Measurements from ENCODE around the gene SERHL2. TPM values are rescaled to one million over a fixed set of nuclear protein-coding genes. Genes with fewer than 3 reads are reported as not detected.
"Not testable (repeated sequence)": the region's sequence is repeated elsewhere in the genome, so short reads cannot be mapped to it uniquely, and the experiment has no call there.

SERHL2 gene
- total and polyA plus RNA-seq, 2 experiments from 2014 or later: 4.8 to 5.0 TPM

DNA sequence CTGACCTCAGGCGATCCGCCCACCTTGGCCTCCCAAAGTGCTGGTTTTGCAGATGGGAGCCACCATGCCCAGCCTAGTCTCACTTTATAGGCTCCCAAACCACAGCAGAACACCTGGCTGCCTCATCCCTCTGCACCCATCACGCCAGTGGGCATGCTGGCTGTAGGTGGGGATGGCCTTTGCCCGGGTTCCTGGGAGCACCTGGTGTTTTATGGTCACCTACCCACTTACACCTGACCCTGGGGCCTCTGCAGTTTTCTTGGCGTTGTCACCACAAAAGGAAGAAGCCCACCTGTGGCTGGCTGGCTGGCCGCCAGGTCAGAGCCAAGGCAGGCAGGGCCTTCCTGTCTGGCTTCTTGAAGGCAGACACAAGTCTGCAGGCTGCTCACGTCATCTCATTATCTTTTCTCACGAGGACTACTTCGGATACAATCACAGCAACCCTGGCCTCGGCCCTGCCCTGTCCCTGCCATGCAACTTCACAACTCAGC lies 42.3 kb upstream of the SERHL2 start:
- no peak for DNase-seq
- H4K20me1 ChIP-seq (ENCODE audit: insufficient read depth): no peaks in the 10 kb centered on the region
- H3K4me3 ChIP-seq: no peak overlapping the region
- H3K27me3 ChIP-seq (replicated peaks; ENCODE audit: insufficient read depth): no peaks in the 10 kb centered on the region
- no peaks in the 10 kb centered on the region for H3K9me2 ChIP-seq (ENCODE audit: insufficient read depth)
- H3K9me3 ChIP-seq (ENCODE audit: low read depth): no peaks in the 10 kb centered on the region
- TF ChIP-seq EZH2 (IDR thresholded peaks at IDR 0.05; ENCODE audit: insufficient read depth, poor library complexity, severe bottlenecking): no peak
- TF ChIP-seq EZH2phosphoT487 (IDR thresholded peaks at IDR 0.05; ENCODE audit: insufficient read depth, low read depth): no peak
- peaks cover 7% of the 10 kb centered on the region for H3K79me2 ChIP-seq (ENCODE audit: insufficient read depth)
- H3F3A ChIP-seq (ENCODE audit: insufficient read depth): no peaks in the 10 kb centered on the region
- no peak overlapping the region for H3K27ac ChIP-seq
- no peak overlapping the region for H3K9ac ChIP-seq
- H2AFZ ChIP-seq: no peak overlapping the region
- no peaks in the 10 kb centered on the region for H3K4me1 ChIP-seq (ENCODE audit: insufficient read depth)
- H3K36me3 ChIP-seq (ENCODE audit: low read depth): no peaks in the 10 kb centered on the region; the same call in 1 of the 2 replicates
- no peak overlapping the region for H3K4me2 ChIP-seq (ENCODE audit: unreplicated experiment)
- 87 to 89% methylated on average over 10 of the region's 10 CpGs for WGBS, 2 experiments (ENCODE audit: low coverage in 1 of 2, low lambda C conversion rate in 2 of 2, missing lambda C conversion rate in 2 of 2)
- in situ Hi-C loops (cut with MboI): no loop called here

DNA sequence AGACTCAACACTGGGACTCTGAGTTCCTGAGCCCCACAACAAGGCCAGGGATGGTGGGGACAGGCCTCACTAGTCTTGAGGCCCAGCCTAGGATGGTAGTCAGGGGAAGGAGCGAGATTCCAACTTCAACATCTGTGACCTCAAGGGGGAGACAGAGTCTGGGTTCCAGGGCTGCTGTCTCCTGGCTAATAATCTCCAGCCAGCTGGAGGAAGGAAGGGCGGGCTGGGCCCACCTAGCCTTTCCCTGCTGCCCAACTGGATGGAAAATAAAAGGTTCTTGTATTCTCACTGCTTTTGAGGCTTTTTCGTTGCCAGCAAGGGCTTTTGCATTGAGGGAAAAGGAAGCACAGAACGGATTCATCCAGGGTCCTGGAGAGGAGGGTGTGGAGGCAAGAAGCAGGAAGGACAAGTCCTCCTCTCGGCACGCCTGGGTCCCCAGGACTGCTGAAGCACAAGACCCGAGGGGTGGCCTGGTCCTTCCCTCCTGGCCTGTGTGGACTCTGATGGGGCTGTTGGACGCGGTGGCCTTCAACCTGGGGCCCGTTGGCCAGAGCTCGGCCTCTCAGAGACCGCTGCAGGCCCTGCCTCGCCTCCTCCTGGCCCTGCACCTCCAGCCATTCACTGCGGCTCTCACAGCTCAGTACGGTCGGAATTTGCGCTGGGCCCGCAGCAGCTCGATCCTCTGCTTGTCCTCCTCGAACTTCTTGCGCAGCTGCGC lies 41.3 kb upstream of the SERHL2 start:
- H3K4me3 ChIP-seq; H2AFZ ChIP-seq; H3K9me3 ChIP-seq (ENCODE audit: low read depth); H3K9ac ChIP-seq; H3K4me2 ChIP-seq (ENCODE audit: unreplicated experiment); H4K20me1 ChIP-seq (ENCODE audit: insufficient read depth); H3K27me3 ChIP-seq (replicated peaks; ENCODE audit: insufficient read depth); H3K4me1 ChIP-seq (ENCODE audit: insufficient read depth); H3K27ac ChIP-seq; H3K36me3 ChIP-seq (ENCODE audit: low read depth); H3F3A ChIP-seq (ENCODE audit: insufficient read depth); in situ Hi-C loops (cut with MboI); H3K9me2 ChIP-seq (ENCODE audit: insufficient read depth): not testable (repeated sequence)
- peak; percentile 37 for DNase-seq
- WGBS, 2 experiments (ENCODE audit: low coverage in 1 of 2, low lambda C conversion rate in 2 of 2, missing lambda C conversion rate in 2 of 2): 88% methylated on average over 20 to 22 of the region's 22 CpGs
- peaks cover 16% of the 10 kb centered on the region for H3K79me2 ChIP-seq (ENCODE audit: insufficient read depth)

DNA sequence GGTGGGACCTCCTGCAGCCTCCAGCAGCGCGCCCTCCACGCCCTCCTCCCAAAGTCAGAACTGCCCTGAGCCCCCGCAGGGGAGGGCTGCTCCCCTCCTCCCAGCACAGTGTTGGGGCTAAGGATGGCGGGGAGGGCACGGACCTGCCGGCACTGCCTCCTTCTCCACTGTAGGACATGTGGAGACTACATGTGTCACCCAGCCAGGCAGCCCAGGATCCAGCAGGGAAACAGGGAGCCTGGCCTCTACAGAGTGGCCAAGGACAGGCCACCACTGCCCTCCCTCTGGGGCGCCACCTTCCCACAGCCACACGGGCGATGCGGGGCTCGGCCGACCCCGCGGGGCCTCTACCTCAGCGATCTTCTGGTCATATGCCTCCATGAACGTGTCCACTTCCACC lies 39.4 kb upstream of the SERHL2 start:
- H3K27ac ChIP-seq; H4K20me1 ChIP-seq (ENCODE audit: insufficient read depth); DNase-seq; H3K9me2 ChIP-seq (ENCODE audit: insufficient read depth); H2AFZ ChIP-seq; H3K4me2 ChIP-seq (ENCODE audit: unreplicated experiment); H3K27me3 ChIP-seq (replicated peaks; ENCODE audit: insufficient read depth); H3K4me1 ChIP-seq (ENCODE audit: insufficient read depth); H3K36me3 ChIP-seq (ENCODE audit: low read depth); H3K4me3 ChIP-seq; H3F3A ChIP-seq (ENCODE audit: insufficient read depth); in situ Hi-C loops (cut with MboI); H3K9ac ChIP-seq; H3K9me3 ChIP-seq (ENCODE audit: low read depth): not testable (repeated sequence)
- WGBS, 2 experiments (ENCODE audit: low coverage in 1 of 2, low lambda C conversion rate in 2 of 2, missing lambda C conversion rate in 2 of 2): 90 to 92% methylated on average over 14 to 17 of the region's 17 CpGs
- peaks cover 34% of the 10 kb centered on the region for H3K79me2 ChIP-seq (ENCODE audit: insufficient read depth)

DNA sequence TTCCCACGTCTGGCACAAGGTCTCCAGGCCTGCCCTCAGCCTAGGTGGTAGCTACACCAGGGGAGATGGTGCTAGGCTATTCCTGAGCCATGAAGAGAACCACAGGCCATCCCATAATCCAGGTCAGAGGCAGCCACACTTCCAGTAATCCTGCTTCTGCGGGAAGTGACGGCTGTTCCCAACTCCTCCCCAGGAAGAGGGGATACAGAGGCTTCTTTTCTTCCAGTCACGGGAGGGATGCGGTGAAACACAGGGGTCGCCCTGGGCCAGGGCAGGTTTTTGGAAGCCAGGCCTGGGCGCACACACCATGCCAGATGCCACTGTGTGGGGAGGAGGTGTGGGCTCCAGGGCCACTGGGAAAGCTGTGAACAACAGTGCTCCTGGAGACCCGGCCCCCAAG lies 38.5 kb upstream of the SERHL2 start:
- H3K9me3 ChIP-seq (ENCODE audit: low read depth); H3K4me2 ChIP-seq (ENCODE audit: unreplicated experiment); H3K4me3 ChIP-seq; DNase-seq; H4K20me1 ChIP-seq (ENCODE audit: insufficient read depth); H3K27me3 ChIP-seq (replicated peaks; ENCODE audit: insufficient read depth); H3F3A ChIP-seq (ENCODE audit: insufficient read depth); H2AFZ ChIP-seq; H3K9me2 ChIP-seq (ENCODE audit: insufficient read depth); H3K27ac ChIP-seq; H3K9ac ChIP-seq; in situ Hi-C loops (cut with MboI); H3K4me1 ChIP-seq (ENCODE audit: insufficient read depth); H3K36me3 ChIP-seq (ENCODE audit: low read depth): not testable (repeated sequence)
- WGBS, 2 experiments (ENCODE audit: low coverage in 1 of 2, low lambda C conversion rate in 2 of 2, missing lambda C conversion rate in 2 of 2): 97 to 98% methylated on average over 7 to 8 of the region's 8 CpGs
- peaks cover 42% of the 10 kb centered on the region for H3K79me2 ChIP-seq (ENCODE audit: insufficient read depth)

DNA sequence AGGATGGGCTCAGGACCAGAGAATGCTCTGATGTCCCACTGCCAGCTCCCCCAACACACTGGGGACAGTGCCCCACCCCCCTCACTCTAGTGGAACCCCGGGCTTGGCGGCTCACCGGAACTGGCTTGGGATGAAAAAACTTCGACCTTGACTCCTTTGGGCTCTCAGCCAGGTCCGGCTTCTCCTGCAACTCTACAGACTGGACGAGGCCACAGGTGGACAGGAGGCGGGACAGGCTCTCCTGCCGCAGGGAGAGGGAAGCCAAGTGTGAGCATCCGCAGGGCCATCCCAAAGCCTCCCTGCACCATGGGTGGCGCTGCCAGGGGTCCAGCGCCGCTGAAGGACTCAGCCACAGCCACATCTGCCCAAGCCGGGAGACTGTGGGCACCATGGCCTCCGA lies 37.9 kb upstream of the SERHL2 start:
- peaks cover 42% of the 10 kb centered on the region for H3K79me2 ChIP-seq (ENCODE audit: insufficient read depth)
- H3K27me3 ChIP-seq (replicated peaks; ENCODE audit: insufficient read depth): no peaks in the 10 kb centered on the region
- H4K20me1 ChIP-seq (ENCODE audit: insufficient read depth): no peaks in the 10 kb centered on the region
- H3K27ac ChIP-seq: no peak overlapping the region
- no peaks in the 10 kb centered on the region for H3F3A ChIP-seq (ENCODE audit: insufficient read depth)
- WGBS, 2 experiments (ENCODE audit: low coverage in 1 of 2, low lambda C conversion rate in 2 of 2, missing lambda C conversion rate in 2 of 2): 93 to 96% methylated on average over 14 of the region's 14 CpGs
- peaks cover 6% of the 10 kb centered on the region for H3K4me1 ChIP-seq (ENCODE audit: insufficient read depth)
- peaks cover 3% of the 10 kb centered on the region; the same call in 1 of the 2 replicates for H3K36me3 ChIP-seq (ENCODE audit: low read depth)
- no peak overlapping the region for H2AFZ ChIP-seq
- H3K4me2 ChIP-seq (ENCODE audit: unreplicated experiment): no peak overlapping the region
- in situ Hi-C loops (cut with MboI): no loop called here
- no peak for TF ChIP-seq EZH2 (IDR thresholded peaks at IDR 0.05; ENCODE audit: insufficient read depth, poor library complexity, severe bottlenecking)
- no peak for TF ChIP-seq EZH2phosphoT487 (IDR thresholded peaks at IDR 0.05; ENCODE audit: insufficient read depth, low read depth)
- no peak for DNase-seq
- no peaks in the 10 kb centered on the region for H3K9me3 ChIP-seq (ENCODE audit: low read depth)
- H3K9me2 ChIP-seq (ENCODE audit: insufficient read depth): no peaks in the 10 kb centered on the region
- no peak overlapping the region for H3K4me3 ChIP-seq
- no peak overlapping the region for H3K9ac ChIP-seq

DNA sequence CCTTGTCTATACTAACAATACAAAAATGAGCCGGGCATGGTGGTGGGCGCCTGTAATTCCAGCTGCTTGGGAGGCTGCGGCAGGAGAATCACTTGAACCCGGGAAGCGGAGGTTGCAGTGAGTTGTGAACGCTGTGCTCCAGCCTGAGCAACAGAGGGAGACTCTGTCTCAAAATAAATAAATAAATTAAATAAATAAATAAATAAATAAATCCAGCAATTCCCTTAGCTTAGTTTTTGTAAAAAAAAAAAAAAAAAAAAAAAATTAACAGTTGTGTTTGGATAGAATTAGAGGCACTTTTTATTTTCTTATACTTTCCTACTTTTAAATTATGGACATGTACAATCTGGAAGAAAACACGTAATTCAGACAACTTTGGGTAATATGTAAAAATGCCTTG lies 36.7 kb upstream of the SERHL2 start:
- H3K27me3 ChIP-seq (replicated peaks; ENCODE audit: insufficient read depth); H3F3A ChIP-seq (ENCODE audit: insufficient read depth); H4K20me1 ChIP-seq (ENCODE audit: insufficient read depth); H3K4me1 ChIP-seq (ENCODE audit: insufficient read depth); H3K9me3 ChIP-seq (ENCODE audit: low read depth); H3K9ac ChIP-seq; H3K9me2 ChIP-seq (ENCODE audit: insufficient read depth); in situ Hi-C loops (cut with MboI); H3K36me3 ChIP-seq (ENCODE audit: low read depth); H3K27ac ChIP-seq; H3K4me2 ChIP-seq (ENCODE audit: unreplicated experiment); H2AFZ ChIP-seq; H3K4me3 ChIP-seq; DNase-seq: not testable (repeated sequence)
- peaks cover 42% of the 10 kb centered on the region for H3K79me2 ChIP-seq (ENCODE audit: insufficient read depth)
- WGBS, 2 experiments (ENCODE audit: low coverage in 1 of 2, low lambda C conversion rate in 2 of 2, missing lambda C conversion rate in 2 of 2): 98 to 99% methylated on average over 7 of the region's 7 CpGs
